B cell (primary cell): Measurements from ENCODE around the gene ST8SIA1. TPM values are rescaled to one million over a fixed set of nuclear protein-coding genes. Genes with fewer than 3 reads are reported as not detected.

Experiments used
- ATAC-seq: fragments of 200-7000 bp; cut with Tn5 transposase; one replicate; pipeline ENCODE4 v1.10.0; 2021; ENCODE audit warnings: low read depth, mild to moderate bottlenecking, moderate number of reproducible peaks, moderate library complexity
- CTCF ChIA-PET: fragments of 350-600 bp; sonication (Branson Sonifier 250); formaldehyde crosslinking; loops from one replicate; lab custom pipeline; 2021; ENCODE audit warnings: antibody characterized with exemption, inconsistent platforms; lab: Charles Lee
- POLR2A ChIA-PET: fragments of 350-600 bp; sonication (Branson Sonifier 250); formaldehyde crosslinking; loops from one replicate; lab custom pipeline; 2021; ENCODE audit warnings: antibody characterized with exemption; lab: Charles Lee
- DNase-seq: peaks from one replicate; pipeline ENCODE4 v3.0.0; 2013
- H2AFZ ChIP-seq: 2 replicates; pipeline ENCODE4 v1.6.1; 2012; ENCODE audit warnings: mild to moderate bottlenecking, low read depth, low read length; ENCODE audit not compliant: insufficient read depth, poor library complexity, severe bottlenecking
- H3K27ac ChIP-seq, 2 donors: 1 replicate in 1 of 2; 2 replicates in 1 of 2; pipeline ENCODE4 v1.5.1; 2012 to 2013; ENCODE audit warnings: low read length in 2 of 2, mild to moderate bottlenecking in 2 of 2, moderate library complexity in 1 of 2
- H3K27me3 ChIP-seq, 4 experiments: fragments of 200-600 bp in 1 of 4; sonication (generic) in 1 of 4; replicated peaks in 1 of 4; 1 replicate in 2 of 4; 2 replicates in 2 of 4; pipeline versions ENCODE4 v1.6.1 to v1.7.0; 2013 to 2016; ENCODE audit warnings: low read length in 3 of 4, mild to moderate bottlenecking in 2 of 4, mixed read lengths in 1 of 4, moderate library complexity in 1 of 4; ENCODE audit not compliant: insufficient read depth in 4 of 4, control insufficient read depth in 3 of 4; ENCODE audit errors: control extremely low read depth in 1 of 4
- H3K36me3 ChIP-seq, 2 experiments: replicated peaks in 1 of 2; 1 replicate in 1 of 2; 2 replicates in 1 of 2; pipeline versions ENCODE4 v1.6.1 to v1.7.1; 2013; ENCODE audit warnings: low read length in 1 of 2; ENCODE audit not compliant: insufficient read depth in 2 of 2, control insufficient read depth in 1 of 2; ENCODE audit errors: control extremely low read depth in 1 of 2, extremely low read depth in 1 of 2
- H3K4me1 ChIP-seq, 2 donors: fragments of 200-600 bp in 1 of 2; sonication (generic) in 1 of 2; 1 replicate in 1 of 2; 2 replicates in 1 of 2; pipeline versions ENCODE4 v1.5.1 to v1.6.1; 2013 to 2017; ENCODE audit warnings: low read length in 2 of 2; ENCODE audit not compliant: control insufficient read depth in 2 of 2, insufficient read depth in 2 of 2
- H3K4me2 ChIP-seq: replicated peaks from 2 replicates; pipeline ENCODE3; 2012; ENCODE audit warnings: mild to moderate bottlenecking, low read depth, low read length; ENCODE audit not compliant: poor library complexity, severe bottlenecking
- H3K4me3 ChIP-seq, 5 experiments: fragments of 200-600 bp in 1 of 5; sonication (generic) in 1 of 5; 1 replicate in 3 of 5; 2 replicates in 2 of 5; pipeline versions ENCODE4 v1.5.1 to v1.7.0; 2011 to 2016; ENCODE audit warnings: low read length in 4 of 5, mild to moderate bottlenecking in 4 of 5, low read depth in 2 of 5, control low read depth in 1 of 5, moderate library complexity in 1 of 5; ENCODE audit not compliant: insufficient read depth in 1 of 5; ENCODE audit errors: control extremely low read depth in 1 of 5, extremely low read depth in 1 of 5
- H3K79me2 ChIP-seq: fragments of 200-600 bp; sonication (generic); one replicate; pipeline ENCODE4 v1.6.0; 2016; ENCODE audit warnings: low read length; ENCODE audit not compliant: control insufficient read depth, insufficient read depth
- H3K9ac ChIP-seq: fragments of 200-600 bp; sonication (generic); 2 replicates; pipeline ENCODE4 v1.6.1; 2017; ENCODE audit warnings: mild to moderate bottlenecking, low read length, moderate library complexity
- H3K9me3 ChIP-seq, 3 donors: one replicate each; pipeline versions ENCODE4 v1.6.1 to v1.7.1; 2013; ENCODE audit warnings: low read length in 2 of 3; ENCODE audit not compliant: control insufficient read depth in 2 of 3, insufficient read depth in 1 of 3; ENCODE audit errors: control extremely low read depth in 1 of 3
- H4K20me1 ChIP-seq: 2 replicates; pipeline ENCODE4 v1.6.0; 2012; ENCODE audit warnings: mild to moderate bottlenecking, low read length; ENCODE audit not compliant: insufficient read depth, control insufficient read depth, poor library complexity, severe bottlenecking
- H3K27ac Mint-ChIP-seq: one replicate; pipeline ENCODE4 v1.8.0; 2021; ENCODE audit warnings: mixed read lengths
- H3K27me3 Mint-ChIP-seq: one replicate; pipeline ENCODE4 v1.8.0; 2021; ENCODE audit warnings: mixed read lengths
- H3K4me1 Mint-ChIP-seq: one replicate; pipeline ENCODE4 v1.8.0; 2021; ENCODE audit warnings: mixed read lengths
- H3K4me3 Mint-ChIP-seq: one replicate; pipeline ENCODE4 v1.8.0; 2021; ENCODE audit warnings: mixed read lengths
- H3K9me3 Mint-ChIP-seq: one replicate; pipeline ENCODE4 v1.8.0; 2022; ENCODE audit warnings: mixed read lengths; ENCODE audit not compliant: insufficient read depth
- CTCF ChIP-seq: fragments of 200-600 bp; IDR thresholded peaks from one replicate; pipeline ENCODE4 v1.8.0; 2022; ENCODE audit warnings: antibody characterized with exemption, mild to moderate bottlenecking
- EZH2 ChIP-seq: IDR thresholded peaks from 2 replicates; pipeline ENCODE4 v1.6.1; 2012; ENCODE audit warnings: borderline replicate concordance, low read depth, mild to moderate bottlenecking, moderate library complexity, low read length; ENCODE audit not compliant: insufficient read depth, poor library complexity, severe bottlenecking
- WGBS: methylation state at CpG from one replicate; pipeline ENCODE4 v1.1.5; 2013; ENCODE audit warnings: missing lambda C conversion rate; ENCODE audit not compliant: insufficient coverage; 5-methylcytosine and 5-hydroxymethylcytosine counted together
- intact Hi-C: fragments of 100-400 bp; cut with micrococcal nuclease; formaldehyde crosslinking; loops from one replicate; pipeline ENCODE4 v1.10.0; 2022
- polyA plus RNA-seq: library from polyadenylated mRNA; depleted of rRNA; stranded (reverse); fragments of >200 nt; gene quantifications from 2 replicates; pipeline ENCODE4 v1.2.3, GENCODE V29; 2012
- total RNA-seq, 2 donors: library from RNA; stranded (reverse); fragments of 120-200 nt in 1 of 2; gene quantifications; 1 replicate in 1 of 2; 2 replicates in 1 of 2; pipeline versions ENCODE4 v1.2.3 to v1.2.4, GENCODE V29; 2013 to 2022

Gene ST8SIA1
- total and polyA plus RNA-seq, 2 donors (not counting 1 experiment from before 2014, with no cell fraction given), result 0.02 to 0.04 TPM

GRCh38 chr12:22360774-22361173 lies 26.3 kb upstream of the ST8SIA1 start:
- no peaks in the 10 kb centered on the region for H3K4me1 ChIP-seq
- no peak for DNase-seq
- H3K27me3 ChIP-seq, result peaks cover 0 to 4% (median 0%) of the 10 kb centered on the region in 4 experiments
- H4K20me1 ChIP-seq, result no peaks in the 10 kb centered on the region
- no peak overlapping the region for H3K27ac ChIP-seq
- Mint-ChIP-seq H3K27me3 (peaks cover 18% of the 10 kb centered on the region), H3K9me3 (no peaks in the 10 kb centered on the region), H3K27ac (no peak overlapping the region), H3K4me3 (no peak overlapping the region), H3K4me1 (no peaks in the 10 kb centered on the region)
- H3K4me2 ChIP-seq, result no peak overlapping the region
- no peak for ATAC-seq
- no peak overlapping the region for H2AFZ ChIP-seq
- ChIA-PET POLR2A (no interaction called here), CTCF (no interaction called here)
- no peak overlapping the region for H3K9ac ChIP-seq
- TF ChIP-seq CTCF (no peak), EZH2 (no peak)
- no peak overlapping the region for H3K4me3 ChIP-seq
- no peaks in the 10 kb centered on the region for H3K9me3 ChIP-seq
- H3K79me2 ChIP-seq, result no peaks in the 10 kb centered on the region
- H3K36me3 ChIP-seq, result no peaks in the 10 kb centered on the region
- WGBS, result 26% methylated on average over 3 of the region's 5 CpGs
- intact Hi-C loops, result no loop called here

- 100% methylated on average over 2 of the region's 3 CpGs for WGBS
- Histone ChIP-seq H4K20me1 (no peaks in the 10 kb centered on the region), H2AFZ (no peak overlapping the region), H3K79me2 (no peaks in the 10 kb centered on the region), H3K4me1 (no peaks in the 10 kb centered on the region), H3K9ac (no peak overlapping the region), H3K4me2 (no peak overlapping the region), H3K27me3 (peaks cover 0 to 4% (median 0%) of the 10 kb centered on the region in 4 experiments), H3K27ac (no peak overlapping the region), H3K36me3 (no peaks in the 10 kb centered on the region), H3K9me3 (no peaks in the 10 kb centered on the region), H3K4me3 (no peak overlapping the region)
- DNase-seq, result no peak
- POLR2A ChIA-PET, result no interaction called here
- CTCF ChIA-PET, result no interaction called here
- no peaks in the 10 kb centered on the region for H3K4me1 Mint-ChIP-seq
- H3K27me3 Mint-ChIP-seq, result peaks cover 24% of the 10 kb centered on the region
- no peak overlapping the region for H3K27ac Mint-ChIP-seq
- H3K9me3 Mint-ChIP-seq, result no peaks in the 10 kb centered on the region
- intact Hi-C loops, result no loop called here
- no peak overlapping the region for H3K4me3 Mint-ChIP-seq
- no peak for TF ChIP-seq EZH2
- no peak for TF ChIP-seq CTCF
- no peak for ATAC-seq
These were observed 23.0 kb upstream of the ST8SIA1 start for GRCh38 chr12:22357531-22357930.
